Mesothelial cell of epicardium (in vitro differentiated cells): ENCODE measurements around the gene SPPL2A. TPM values are rescaled to one million over a fixed set of nuclear protein-coding genes. Genes with fewer than 3 reads are reported as not detected.

ENCODE experiments used
- DNase-seq, 2 experiments: peaks; one replicate each; pipeline ENCODE4 v3.0.0; 2021; ENCODE audit warnings: low spot score in 2 of 2; ENCODE audit not compliant: unreplicated experiment in 2 of 2
- H3K27ac Mint-ChIP-seq: 2 replicates; pipeline ENCODE4 v1.8.0; 2021; ENCODE audit warnings: mixed read lengths
- H3K27me3 Mint-ChIP-seq: 2 replicates; pipeline ENCODE4 v1.8.0; 2021; ENCODE audit warnings: low read depth, mixed read lengths
- H3K36me3 Mint-ChIP-seq: 2 replicates; pipeline ENCODE4 v1.8.0; 2021; ENCODE audit warnings: mixed read lengths
- H3K4me1 Mint-ChIP-seq: 2 replicates; pipeline ENCODE4 v1.8.0; 2021; ENCODE audit warnings: mixed read lengths
- H3K4me3 Mint-ChIP-seq: 2 replicates; pipeline ENCODE4 v1.8.0; 2021; ENCODE audit warnings: mild to moderate bottlenecking, moderate library complexity, mixed read lengths
- H3K9me3 Mint-ChIP-seq: 2 replicates; pipeline ENCODE4 v1.8.0; 2021; ENCODE audit warnings: mixed read lengths
- CTCF ChIP-seq: fragments of 200-600 bp; sonication (generic); IDR thresholded peaks from one replicate; pipeline ENCODE4 v1.5.0; 2021; ENCODE audit warnings: antibody characterized with exemption; ENCODE audit not compliant: unreplicated experiment
- total RNA-seq: library from RNA; stranded (reverse); gene quantifications from 3 replicates; pipeline ENCODE4 v1.2.1, GENCODE V29; 2021

Gene SPPL2A
- total RNA-seq, 1 donor from 2014 or later: 58.9 TPM

DNA sequence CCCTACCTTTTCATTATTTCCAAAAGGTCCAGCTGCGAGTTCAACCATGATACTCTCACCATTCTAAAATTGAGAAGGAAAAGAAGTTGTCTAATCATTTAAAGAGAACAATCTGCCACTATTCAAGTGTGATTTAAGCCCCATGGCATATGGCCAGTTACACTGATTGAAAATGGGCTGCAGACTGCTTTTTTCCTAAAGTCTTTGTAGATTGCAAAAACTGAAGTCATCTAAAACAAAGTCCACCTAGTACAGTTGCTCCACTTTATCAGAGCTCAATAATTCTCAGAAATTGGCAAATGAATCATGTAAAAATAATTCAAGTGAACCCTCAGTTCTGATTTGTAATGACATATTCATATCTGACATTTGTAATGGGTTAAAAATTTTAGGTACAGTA lies 39.2 kb downstream of the SPPL2A start:
- no peak for DNase-seq
- H3K27ac Mint-ChIP-seq: no peak overlapping the region
- no peak overlapping the region for H3K4me3 Mint-ChIP-seq
- H3K27me3 Mint-ChIP-seq: no peaks in the 10 kb centered on the region
- no peaks in the 10 kb centered on the region for H3K4me1 Mint-ChIP-seq
- TF ChIP-seq CTCF: no peak
- peaks cover 19% of the 10 kb centered on the region for H3K36me3 Mint-ChIP-seq
- H3K9me3 Mint-ChIP-seq: no peaks in the 10 kb centered on the region

DNA sequence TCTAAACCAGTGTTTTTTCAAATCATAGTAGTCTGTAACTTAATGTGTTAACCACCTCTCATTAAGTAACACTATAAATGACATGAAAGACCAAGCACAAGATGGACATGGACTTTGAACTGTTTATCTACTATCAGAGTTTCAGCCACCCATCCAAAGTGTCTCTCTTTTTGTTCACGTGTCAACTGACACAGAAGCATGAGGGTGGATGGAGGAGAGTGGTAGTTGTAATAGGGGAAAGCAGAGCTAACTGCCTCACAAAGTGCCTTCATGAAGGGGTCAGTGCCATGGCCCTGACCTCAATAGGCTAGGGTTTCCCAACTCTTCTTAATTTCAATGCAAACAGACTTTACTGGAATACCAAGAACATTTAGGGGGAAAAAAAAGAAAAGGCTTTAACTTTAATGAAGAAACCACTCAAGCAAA lies 46.8 kb downstream of the SPPL2A start:
- Mint-ChIP-seq H3K36me3 (peaks cover 31% of the 10 kb centered on the region), H3K9me3 (no peaks in the 10 kb centered on the region), H3K4me3 (no peak overlapping the region), H3K4me1 (no peaks in the 10 kb centered on the region), H3K27me3 (no peaks in the 10 kb centered on the region), H3K27ac (no peak overlapping the region)
- DNase-seq: no peak
- TF ChIP-seq CTCF: no peak

DNA sequence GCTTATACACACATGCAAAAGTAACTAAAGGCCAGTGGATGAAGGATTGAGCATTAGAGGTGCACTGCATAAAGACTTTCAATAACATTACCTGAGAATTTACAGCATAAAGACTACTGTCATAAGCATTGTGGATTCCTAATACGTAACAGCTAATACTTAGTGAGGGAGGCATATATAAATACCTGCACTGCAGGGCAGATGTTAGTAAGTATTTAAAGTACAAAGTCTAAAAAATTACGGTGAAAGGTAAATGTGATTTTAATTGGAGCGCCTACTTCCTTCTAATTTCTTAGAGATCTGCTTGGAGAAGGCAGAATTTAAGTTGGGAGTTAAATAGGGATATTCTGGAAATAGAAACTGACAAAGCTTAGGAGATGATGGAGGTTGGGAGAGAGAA lies 53.5 kb downstream of the SPPL2A start:
- TF ChIP-seq CTCF: no peak
- Mint-ChIP-seq H3K27me3 (no peaks in the 10 kb centered on the region), H3K4me1 (no peaks in the 10 kb centered on the region), H3K36me3 (peaks cover 15% of the 10 kb centered on the region), H3K9me3 (no peaks in the 10 kb centered on the region), H3K4me3 (no peak overlapping the region), H3K27ac (no peak overlapping the region)
- no peak for DNase-seq

DNA sequence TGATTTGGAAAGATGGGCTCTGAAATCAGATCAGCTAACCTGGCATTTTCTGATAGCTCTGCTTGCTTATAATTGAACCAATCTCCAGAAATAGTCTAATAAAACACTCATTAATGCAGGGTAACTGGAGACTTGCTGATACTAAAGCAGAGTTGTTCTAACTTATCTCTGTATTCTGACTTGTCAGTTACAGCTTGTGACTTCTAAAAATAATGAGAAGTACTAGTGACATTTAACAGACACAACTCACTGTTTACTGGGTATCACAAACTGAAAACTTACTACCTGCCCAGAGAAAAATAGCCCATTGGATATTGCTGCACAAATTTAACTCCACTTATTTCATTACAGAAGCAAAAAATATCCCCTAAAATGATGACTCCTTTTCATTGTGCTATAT lies 54.9 kb downstream of the SPPL2A start:
- Mint-ChIP-seq H3K27ac (no peak overlapping the region), H3K27me3 (no peaks in the 10 kb centered on the region), H3K4me3 (no peak overlapping the region), H3K4me1 (no peaks in the 10 kb centered on the region), H3K36me3 (peaks cover 14% of the 10 kb centered on the region), H3K9me3 (no peaks in the 10 kb centered on the region)
- DNase-seq: no peak
- no peak for TF ChIP-seq CTCF

- peaks cover 12% of the 10 kb centered on the region for H3K36me3 Mint-ChIP-seq
- H3K4me1 Mint-ChIP-seq: no peaks in the 10 kb centered on the region
- H3K27ac Mint-ChIP-seq: no peak overlapping the region
Measured at GRCh38 chr15:50707878-50708427, 57.6 kb downstream of the SPPL2A start.

More at GRCh38 chr15:50707878-50708427, 57.6 kb downstream of the SPPL2A start:
- H3K27me3 Mint-ChIP-seq: no peaks in the 10 kb centered on the region
- no peaks in the 10 kb centered on the region for H3K9me3 Mint-ChIP-seq
- no peak overlapping the region for H3K4me3 Mint-ChIP-seq
- DNase-seq: no peak
- TF ChIP-seq CTCF: no peak
